Neural progenitor cell (in vitro differentiated cells): ENCODE results near the gene BRINP2. TPM values are rescaled to one million over a fixed set of nuclear protein-coding genes. Genes with fewer than 3 reads are reported as not detected.

ENCODE experiments used
- DNase-seq: peaks from one replicate; pipeline ENCODE4 v3.0.0-alpha.2; 2016; ENCODE audit warnings: low spot score
- H2AFZ ChIP-seq: fragments of 200-600 bp; sonication (generic); replicated peaks from 2 replicates; pipeline ENCODE4 v1.6.1; 2016; ENCODE audit warnings: antibody characterized with exemption
- H3F3A ChIP-seq: fragments of 200-600 bp; sonication (generic); 2 replicates; pipeline ENCODE4 v1.6.1; 2016; ENCODE audit warnings: antibody characterized with exemption, low read depth
- H3K27ac ChIP-seq: fragments of 200-600 bp; sonication (generic); 2 replicates; pipeline ENCODE4 v1.5.1; 2016; ENCODE audit warnings: mild to moderate bottlenecking
- H3K27me3 ChIP-seq: fragments of 200-600 bp; sonication (generic); 2 replicates; pipeline ENCODE4 v1.6.1; 2016; ENCODE audit warnings: mild to moderate bottlenecking, moderate library complexity
- H3K36me3 ChIP-seq: fragments of 200-600 bp; sonication (generic); 2 replicates; pipeline ENCODE4 v1.5.1; 2016
- H3K4me1 ChIP-seq: fragments of 200-600 bp; sonication (generic); 2 replicates; pipeline ENCODE4 v1.6.1; 2016; ENCODE audit warnings: mixed run types
- H3K4me2 ChIP-seq: fragments of 200-600 bp; sonication (generic); 2 replicates; pipeline ENCODE4 v1.6.1; 2016
- H3K4me3 ChIP-seq: fragments of 200-600 bp; sonication (generic); 2 replicates; pipeline ENCODE4 v1.5.1; 2016
- H3K79me2 ChIP-seq: fragments of 200-600 bp; sonication (generic); 2 replicates; pipeline ENCODE4 v1.6.1; 2016; ENCODE audit warnings: low read depth
- H3K9ac ChIP-seq: fragments of 200-600 bp; sonication (generic); 2 replicates; pipeline ENCODE4 v1.6.1; 2016
- H3K9me3 ChIP-seq: fragments of 200-600 bp; sonication (generic); 2 replicates; pipeline ENCODE4 v1.5.1; 2016; ENCODE audit warnings: low read depth
- H4K20me1 ChIP-seq: fragments of 200-600 bp; sonication (generic); 2 replicates; pipeline ENCODE4 v1.6.1; 2016; ENCODE audit warnings: low read depth
- H3K27ac Mint-ChIP-seq: 3 replicates; pipeline ENCODE4 v1.8.0; 2021; ENCODE audit warnings: mixed read lengths
- H3K27me3 Mint-ChIP-seq: 2 replicates; pipeline ENCODE4 v1.8.0; 2022; ENCODE audit warnings: low read depth, mild to moderate bottlenecking, inconsistent platforms, moderate library complexity, mixed read lengths; ENCODE audit not compliant: insufficient read depth
- H3K36me3 Mint-ChIP-seq: 3 replicates; pipeline ENCODE4 v1.8.0; 2021; ENCODE audit warnings: mixed read lengths
- H3K4me1 Mint-ChIP-seq: 3 replicates; pipeline ENCODE4 v1.8.0; 2021; ENCODE audit warnings: mixed read lengths
- H3K4me3 Mint-ChIP-seq: 3 replicates; pipeline ENCODE4 v1.8.0; 2021; ENCODE audit warnings: mild to moderate bottlenecking, moderate library complexity, mixed read lengths
- H3K9me3 Mint-ChIP-seq: 3 replicates; pipeline ENCODE4 v1.8.0; 2020; ENCODE audit warnings: mixed read lengths
- EZH2 ChIP-seq: fragments of 200-600 bp; sonication (generic); IDR thresholded peaks from 2 replicates; pipeline ENCODE4 v1.6.1; 2017; ENCODE audit warnings: antibody characterized with exemption, mild to moderate bottlenecking, moderate library complexity
- EZH2phosphoT487 ChIP-seq: fragments of 200-600 bp; sonication (generic); IDR thresholded peaks from 2 replicates; pipeline ENCODE4 v1.6.1; 2017; ENCODE audit warnings: antibody characterized with exemption
- total RNA-seq: library from RNA; depleted of rRNA; stranded (reverse); fragments of >200 nt; gene quantifications from 2 replicates; pipeline ENCODE4 v1.2.3, GENCODE V29; 2015; ENCODE audit warnings: low replicate concordance
- TF ChIP-seq, protein P1 (sequence below): fragments of 200-600 bp; sonication (generic); IDR thresholded peaks from 2 replicates; pipeline ENCODE4 v1.5.1; 2017; ENCODE audit warnings: antibody characterized with exemption, mild to moderate bottlenecking

Gene BRINP2
- total RNA-seq, 1 donor from 2014 or later: not detected

DNA sequence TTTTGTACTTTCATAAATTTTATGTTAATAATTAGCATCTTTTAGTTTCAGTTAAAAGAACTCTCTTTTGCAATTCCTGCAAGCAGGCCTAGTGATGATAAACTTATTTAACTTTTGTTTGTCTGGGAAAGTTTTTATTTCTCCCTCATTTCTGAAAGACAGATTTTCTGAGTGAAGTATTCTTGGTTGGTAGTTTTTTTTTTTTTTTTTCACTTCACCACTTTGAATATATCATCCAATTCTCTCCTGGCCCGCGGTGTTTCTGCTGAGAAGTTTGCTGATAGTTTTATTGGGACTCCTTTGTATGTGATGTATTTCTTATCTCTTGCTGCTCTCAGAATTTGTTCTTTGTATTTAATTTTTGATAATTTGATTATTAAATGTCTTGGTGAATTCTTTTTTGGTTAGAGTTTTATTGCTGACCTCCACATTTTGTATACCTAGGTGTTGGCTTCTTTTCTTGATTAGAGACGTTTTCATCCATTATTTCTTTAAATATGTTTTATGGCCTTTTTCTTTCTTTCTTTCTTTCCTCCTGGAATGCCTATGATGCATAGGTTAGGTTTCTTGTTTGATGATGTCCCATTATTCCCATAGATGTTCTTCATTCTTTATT, 45.9 kb downstream of the BRINP2 start:
- H2AFZ ChIP-seq: no peak overlapping the region
- TF ChIP-seq, protein P1, sequence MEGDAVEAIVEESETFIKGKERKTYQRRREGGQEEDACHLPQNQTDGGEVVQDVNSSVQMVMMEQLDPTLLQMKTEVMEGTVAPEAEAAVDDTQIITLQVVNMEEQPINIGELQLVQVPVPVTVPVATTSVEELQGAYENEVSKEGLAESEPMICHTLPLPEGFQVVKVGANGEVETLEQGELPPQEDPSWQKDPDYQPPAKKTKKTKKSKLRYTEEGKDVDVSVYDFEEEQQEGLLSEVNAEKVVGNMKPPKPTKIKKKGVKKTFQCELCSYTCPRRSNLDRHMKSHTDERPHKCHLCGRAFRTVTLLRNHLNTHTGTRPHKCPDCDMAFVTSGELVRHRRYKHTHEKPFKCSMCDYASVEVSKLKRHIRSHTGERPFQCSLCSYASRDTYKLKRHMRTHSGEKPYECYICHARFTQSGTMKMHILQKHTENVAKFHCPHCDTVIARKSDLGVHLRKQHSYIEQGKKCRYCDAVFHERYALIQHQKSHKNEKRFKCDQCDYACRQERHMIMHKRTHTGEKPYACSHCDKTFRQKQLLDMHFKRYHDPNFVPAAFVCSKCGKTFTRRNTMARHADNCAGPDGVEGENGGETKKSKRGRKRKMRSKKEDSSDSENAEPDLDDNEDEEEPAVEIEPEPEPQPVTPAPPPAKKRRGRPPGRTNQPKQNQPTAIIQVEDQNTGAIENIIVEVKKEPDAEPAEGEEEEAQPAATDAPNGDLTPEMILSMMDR: no peak
- no peak for TF ChIP-seq EZH2
- no peak for TF ChIP-seq EZH2phosphoT487
- H3K9me3 Mint-ChIP-seq: peaks cover 21% of the 10 kb centered on the region
- DNase-seq: no peak
- no peaks in the 10 kb centered on the region for H3K27me3 Mint-ChIP-seq
- no peaks in the 10 kb centered on the region for H3K36me3 Mint-ChIP-seq
- no peaks in the 10 kb centered on the region for H3K4me1 ChIP-seq
- H3K79me2 ChIP-seq: no peaks in the 10 kb centered on the region
- H3K4me2 ChIP-seq: no peak overlapping the region
- no peak overlapping the region for H3K9ac ChIP-seq
- H3K4me3 Mint-ChIP-seq: no peak overlapping the region
- H3K27me3 ChIP-seq: no peaks in the 10 kb centered on the region
- no peak overlapping the region for H3K4me3 ChIP-seq
- peaks cover 15% of the 10 kb centered on the region for H3K9me3 ChIP-seq
- no peaks in the 10 kb centered on the region for H4K20me1 ChIP-seq
- H3F3A ChIP-seq: no peaks in the 10 kb centered on the region
- no peaks in the 10 kb centered on the region for H3K4me1 Mint-ChIP-seq
- no peak overlapping the region for H3K27ac ChIP-seq
- H3K27ac Mint-ChIP-seq: no peak overlapping the region
- no peaks in the 10 kb centered on the region for H3K36me3 ChIP-seq

DNA sequence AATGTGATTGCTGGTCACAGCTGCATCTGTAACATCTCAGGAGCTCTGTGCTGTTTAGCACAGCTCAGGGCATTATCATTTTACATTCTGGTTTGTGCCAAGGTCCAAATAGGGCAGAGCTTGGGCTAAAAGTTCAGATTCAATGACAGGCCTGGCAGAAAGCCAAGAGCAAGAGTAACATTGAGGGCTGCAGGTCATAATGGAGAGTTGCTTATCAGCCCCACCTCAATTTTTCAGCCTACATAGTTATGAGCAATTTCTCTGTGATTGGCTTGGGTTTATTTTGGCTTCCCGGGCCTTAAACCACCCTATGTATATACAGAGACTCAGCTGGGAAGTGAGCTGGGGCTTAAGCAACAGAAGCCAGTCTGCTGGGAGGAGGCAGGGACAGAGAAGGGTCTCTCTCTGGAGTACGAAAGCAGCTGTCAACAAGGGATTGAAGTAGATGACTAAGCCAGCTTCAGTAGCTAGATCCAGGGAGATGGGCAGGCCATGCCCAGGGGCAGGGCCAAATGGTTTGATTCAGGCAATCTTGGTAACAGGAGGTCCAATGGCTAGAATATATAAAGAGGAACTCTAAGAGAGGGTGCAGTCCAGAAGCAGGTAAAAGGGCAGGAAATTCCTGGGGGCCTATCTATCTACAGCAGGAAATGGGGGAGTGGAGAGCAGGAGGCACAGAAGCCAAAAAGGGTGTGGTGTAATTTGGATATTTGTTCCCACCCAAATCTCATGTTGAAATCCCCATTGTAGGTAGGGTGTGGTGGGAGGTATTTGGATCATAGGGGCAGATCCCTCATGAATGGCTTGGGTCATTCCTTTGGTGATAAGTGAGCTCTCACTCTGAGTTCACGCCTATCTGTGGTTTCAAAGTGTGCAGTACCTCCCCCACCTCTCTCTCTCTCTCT, 49.0 kb downstream of the BRINP2 start:
- Histone ChIP-seq H3K27ac (no peak overlapping the region), H3K4me3 (no peak overlapping the region), H3K36me3 (no peaks in the 10 kb centered on the region), H4K20me1 (no peaks in the 10 kb centered on the region), H3K79me2 (no peaks in the 10 kb centered on the region), H3K9ac (no peak overlapping the region), H2AFZ (no peak overlapping the region), H3F3A (no peaks in the 10 kb centered on the region), H3K4me2 (no peak overlapping the region), H3K9me3 (peaks cover 15% of the 10 kb centered on the region), H3K4me1 (no peaks in the 10 kb centered on the region), H3K27me3 (no peaks in the 10 kb centered on the region)
- H3K27me3 Mint-ChIP-seq: no peaks in the 10 kb centered on the region
- H3K36me3 Mint-ChIP-seq: no peaks in the 10 kb centered on the region
- no peak overlapping the region for H3K27ac Mint-ChIP-seq
- TF ChIP-seq EZH2: no peak
- TF ChIP-seq, protein P1: no peak
- TF ChIP-seq EZH2phosphoT487: no peak
- DNase-seq: no peak
- H3K4me1 Mint-ChIP-seq: no peaks in the 10 kb centered on the region
- no peak overlapping the region for H3K4me3 Mint-ChIP-seq
- peaks cover 21% of the 10 kb centered on the region for H3K9me3 Mint-ChIP-seq

DNA sequence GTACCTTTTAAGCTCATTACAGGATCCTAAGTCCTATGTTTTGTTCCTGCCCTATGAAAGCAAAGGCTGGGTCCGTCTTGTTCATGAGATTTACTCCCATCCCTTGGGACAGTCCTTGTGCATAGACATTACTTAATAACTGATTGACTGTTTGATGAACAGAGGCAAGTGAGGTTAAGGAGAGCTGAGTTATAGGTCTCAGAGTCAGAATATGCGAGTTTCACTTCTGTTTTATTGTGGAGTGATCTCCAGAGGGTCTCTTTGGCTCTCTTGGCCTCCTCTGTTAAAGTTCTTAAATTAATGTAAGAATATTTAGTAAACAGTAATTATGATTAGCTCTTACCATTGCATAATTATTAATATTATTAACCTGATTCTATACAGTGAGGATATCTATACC, 52.6 kb downstream of the BRINP2 start:
- no peaks in the 10 kb centered on the region for H3F3A ChIP-seq
- no peak overlapping the region for H3K27ac ChIP-seq
- no peaks in the 10 kb centered on the region for H3K27me3 ChIP-seq
- Mint-ChIP-seq H3K4me3 (no peak overlapping the region), H3K36me3 (no peaks in the 10 kb centered on the region), H3K27me3 (no peaks in the 10 kb centered on the region), H3K27ac (no peak overlapping the region), H3K4me1 (no peaks in the 10 kb centered on the region), H3K9me3 (no peaks in the 10 kb centered on the region)
- no peaks in the 10 kb centered on the region for H3K9me3 ChIP-seq
- no peaks in the 10 kb centered on the region for H4K20me1 ChIP-seq
- no peak overlapping the region for H3K4me3 ChIP-seq
- TF ChIP-seq EZH2 (no peak), EZH2phosphoT487 (no peak)
- TF ChIP-seq, protein P1: no peak
- DNase-seq: no peak
- H2AFZ ChIP-seq: no peak overlapping the region
- H3K36me3 ChIP-seq: no peaks in the 10 kb centered on the region
- H3K79me2 ChIP-seq: no peaks in the 10 kb centered on the region
- no peak overlapping the region for H3K4me2 ChIP-seq
- no peaks in the 10 kb centered on the region for H3K4me1 ChIP-seq
- H3K9ac ChIP-seq: no peak overlapping the region
